GM18519 (cell line): Measurements from ENCODE around the gene EPG5.
"Not testable (repeated sequence)": the region's sequence is repeated elsewhere in the genome, so short reads cannot be mapped to it uniquely, and the experiment has no call there.

Experiments
- ATAC-seq: cut with Tn5 transposase; IDR thresholded peaks from one replicate; pipeline ENCODE4 v1.9.1; 2021; ENCODE audit warnings: mild to moderate bottlenecking, moderate library complexity; ENCODE audit not compliant: unreplicated experiment, low FRiP score

The EPG5 gene

DNA sequence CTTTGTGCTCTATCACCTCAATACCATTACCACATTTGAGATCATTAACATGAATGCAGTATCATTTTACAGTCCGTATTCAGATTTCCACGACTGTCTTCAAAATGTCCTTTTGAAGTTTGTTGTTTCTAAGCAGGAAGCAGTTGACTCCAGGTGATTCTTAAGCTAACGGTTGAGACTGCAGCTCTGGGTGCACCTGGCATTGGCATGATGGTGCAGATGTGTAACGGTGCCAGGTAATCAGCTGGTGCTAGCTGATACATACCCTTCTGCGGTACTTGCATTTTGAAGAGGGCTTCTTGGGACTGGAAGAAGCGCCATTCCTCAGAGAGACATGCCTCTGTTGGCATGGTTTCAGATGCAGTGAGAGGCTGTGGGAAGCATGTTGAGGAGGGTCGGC lies 122.2 kb downstream of the EPG5 start:
- ATAC-seq = no peak

DNA sequence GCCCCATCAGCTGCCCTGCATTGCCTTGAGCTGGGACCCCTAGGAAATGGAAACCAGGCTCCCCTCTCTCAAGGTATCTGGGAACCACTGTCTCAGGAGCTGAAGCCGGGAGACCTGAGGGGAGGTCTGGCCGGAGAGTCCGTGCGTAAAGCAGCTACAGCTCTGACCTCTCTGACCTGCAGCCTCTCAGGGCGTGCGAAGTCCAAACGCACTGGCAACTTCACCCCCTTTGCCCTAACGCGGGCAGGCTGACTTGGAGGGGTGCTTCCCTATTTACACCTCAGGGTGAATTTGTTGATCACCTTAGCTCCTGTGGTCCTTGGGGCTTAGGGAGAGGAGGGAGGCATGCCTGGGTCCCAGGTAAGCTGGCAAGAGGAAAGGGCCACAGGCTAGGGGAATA lies 124.1 kb downstream of the EPG5 start:
- no peak for ATAC-seq

DNA sequence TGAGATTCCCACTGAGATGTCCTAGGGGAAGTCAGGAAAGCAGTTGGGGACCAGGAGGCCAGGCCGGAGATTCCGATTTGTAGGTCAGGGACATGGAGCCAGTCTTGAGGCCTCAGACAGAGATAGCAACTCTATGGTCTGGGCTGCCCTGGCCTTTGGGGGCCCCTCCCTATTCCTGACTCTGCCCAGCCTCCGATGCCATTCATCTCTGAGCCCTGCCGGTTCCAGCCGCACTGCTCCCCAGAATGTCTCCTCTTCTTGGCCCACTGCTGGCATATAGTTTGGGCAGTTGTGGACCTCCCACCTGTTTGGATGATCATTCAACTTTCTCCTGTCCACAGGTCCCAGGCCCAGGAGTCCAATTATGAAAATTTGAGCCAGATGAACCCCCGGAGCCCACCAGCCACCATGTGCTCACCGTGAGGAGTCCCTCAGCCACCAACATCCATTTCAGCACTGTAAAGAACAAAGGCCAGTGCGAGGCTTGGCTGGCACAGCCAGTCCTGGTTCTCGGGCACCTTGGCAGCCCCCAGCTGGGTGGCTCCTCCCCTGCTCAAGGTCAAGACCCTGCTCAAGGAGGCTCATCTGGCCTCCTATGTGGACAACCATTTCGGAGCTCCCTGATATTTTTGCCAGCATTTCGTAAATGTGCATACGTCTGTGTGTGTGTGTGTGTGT lies 125.2 kb downstream of the EPG5 start:
- ATAC-seq = no peak

DNA sequence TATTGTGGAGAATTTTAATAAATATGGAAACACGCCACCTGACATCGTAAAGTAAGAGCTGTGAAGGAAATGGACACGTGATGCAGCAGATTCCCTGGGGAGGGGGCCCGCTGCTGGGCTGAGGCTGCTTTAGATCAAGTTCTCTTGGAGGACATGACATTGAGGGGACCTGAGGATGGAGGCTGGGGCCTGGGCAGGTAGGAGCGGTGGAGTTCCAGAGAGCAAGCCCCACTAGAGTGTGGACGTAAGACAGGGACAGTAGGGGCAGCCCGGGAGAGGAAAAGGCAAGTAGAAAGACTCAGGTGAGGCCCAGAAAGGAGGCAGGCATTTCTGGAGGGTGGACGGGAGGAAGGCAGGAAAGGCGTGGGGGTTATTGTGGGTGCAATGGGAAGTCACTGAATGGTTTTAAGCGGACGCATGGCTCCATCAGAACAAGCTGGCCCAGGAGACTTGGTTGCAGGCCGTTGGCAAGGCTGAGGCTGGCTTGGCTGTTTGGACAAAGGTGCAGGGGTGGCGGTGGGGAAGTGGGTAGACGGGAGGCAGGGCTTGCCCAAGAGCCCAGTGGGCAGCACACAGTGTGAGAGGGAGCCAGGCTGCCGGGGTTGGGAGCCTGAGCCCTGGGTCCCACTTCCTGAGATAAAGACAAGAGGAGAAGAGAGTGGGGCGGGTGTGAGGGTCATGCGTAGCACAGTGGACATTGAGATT lies 125.9 kb downstream of the EPG5 start:
- ATAC-seq = no peak

DNA sequence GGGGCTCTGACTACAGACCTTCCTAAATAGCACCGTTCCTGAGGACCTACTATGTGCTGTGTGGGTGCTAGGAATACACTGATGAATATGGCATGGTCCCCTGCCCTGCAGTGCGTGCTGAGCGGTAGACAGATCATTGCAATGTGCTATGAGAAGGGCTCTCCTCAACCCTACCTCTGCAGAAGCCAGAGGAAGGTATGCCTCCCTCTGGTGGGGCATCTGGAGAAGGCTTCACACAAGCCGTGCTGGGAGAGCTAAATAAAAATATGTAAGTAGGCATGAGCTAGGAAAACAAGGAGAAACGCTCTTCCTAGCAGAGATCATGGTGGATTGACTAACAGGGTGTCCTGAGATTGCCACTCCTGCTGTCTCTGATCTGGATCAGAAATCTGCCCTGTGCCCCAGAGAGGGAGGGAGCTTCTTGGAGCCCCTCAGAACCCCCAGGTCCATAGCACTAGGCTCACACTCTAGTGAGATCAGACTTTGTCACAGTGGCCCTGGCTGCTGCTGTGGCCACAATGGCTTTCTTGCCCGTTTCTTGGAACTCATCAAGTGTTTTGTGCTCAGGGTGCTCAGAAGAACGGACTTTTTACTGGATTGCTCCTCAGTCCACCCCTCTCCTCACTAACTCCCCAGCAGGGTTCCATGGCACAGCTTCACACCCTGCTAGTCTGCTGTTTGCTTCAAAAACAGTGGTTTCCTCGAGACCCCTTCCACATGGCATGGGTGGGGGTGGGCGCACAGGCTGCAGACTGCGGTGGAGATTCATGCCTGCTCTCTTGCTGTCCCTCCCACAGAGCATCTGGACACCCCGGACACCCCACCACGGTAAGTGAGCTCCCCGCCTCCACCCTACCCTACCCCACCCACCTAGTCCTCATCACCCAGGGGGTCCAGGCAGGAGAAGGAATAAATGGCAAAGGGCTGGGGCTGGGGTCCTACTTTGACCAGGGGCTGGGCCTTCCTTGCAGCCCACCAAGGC lies 127.4 kb downstream of the EPG5 start:
- no peak for ATAC-seq

DNA sequence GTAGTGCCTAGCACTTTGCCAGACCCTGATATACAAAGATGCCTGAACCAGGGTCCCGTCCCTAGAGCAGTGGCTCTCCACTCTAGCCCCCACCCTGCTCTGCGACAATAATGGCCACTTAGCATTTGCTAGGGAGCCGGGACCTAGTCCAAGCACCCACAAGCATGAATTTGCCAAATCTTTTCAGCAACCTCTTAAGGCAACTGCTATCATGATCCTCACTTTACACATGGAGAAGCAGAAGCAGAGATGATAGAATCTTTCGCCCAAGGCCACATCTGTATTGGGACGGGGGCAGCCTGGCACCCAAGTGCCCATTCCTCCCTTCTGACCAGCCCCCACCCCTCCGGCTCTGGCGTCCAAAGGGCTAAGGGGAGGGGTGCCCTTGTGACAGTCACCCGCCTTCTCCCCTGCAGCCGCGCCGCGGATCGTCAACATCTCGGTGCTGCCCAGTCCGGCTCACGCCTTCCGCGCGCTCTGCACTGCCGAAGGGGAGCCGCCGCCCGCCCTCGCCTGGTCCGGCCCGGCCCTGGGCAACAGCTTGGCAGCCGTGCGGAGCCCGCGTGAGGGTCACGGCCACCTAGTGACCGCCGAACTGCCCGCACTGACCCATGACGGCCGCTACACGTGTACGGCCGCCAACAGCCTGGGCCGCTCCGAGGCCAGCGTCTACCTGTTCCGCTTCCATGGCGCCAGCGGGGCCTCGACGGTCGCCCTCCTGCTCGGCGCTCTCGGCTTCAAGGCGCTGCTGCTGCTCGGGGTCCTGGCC lies 128.6 kb downstream of the EPG5 start:
- ATAC-seq = no peak

DNA sequence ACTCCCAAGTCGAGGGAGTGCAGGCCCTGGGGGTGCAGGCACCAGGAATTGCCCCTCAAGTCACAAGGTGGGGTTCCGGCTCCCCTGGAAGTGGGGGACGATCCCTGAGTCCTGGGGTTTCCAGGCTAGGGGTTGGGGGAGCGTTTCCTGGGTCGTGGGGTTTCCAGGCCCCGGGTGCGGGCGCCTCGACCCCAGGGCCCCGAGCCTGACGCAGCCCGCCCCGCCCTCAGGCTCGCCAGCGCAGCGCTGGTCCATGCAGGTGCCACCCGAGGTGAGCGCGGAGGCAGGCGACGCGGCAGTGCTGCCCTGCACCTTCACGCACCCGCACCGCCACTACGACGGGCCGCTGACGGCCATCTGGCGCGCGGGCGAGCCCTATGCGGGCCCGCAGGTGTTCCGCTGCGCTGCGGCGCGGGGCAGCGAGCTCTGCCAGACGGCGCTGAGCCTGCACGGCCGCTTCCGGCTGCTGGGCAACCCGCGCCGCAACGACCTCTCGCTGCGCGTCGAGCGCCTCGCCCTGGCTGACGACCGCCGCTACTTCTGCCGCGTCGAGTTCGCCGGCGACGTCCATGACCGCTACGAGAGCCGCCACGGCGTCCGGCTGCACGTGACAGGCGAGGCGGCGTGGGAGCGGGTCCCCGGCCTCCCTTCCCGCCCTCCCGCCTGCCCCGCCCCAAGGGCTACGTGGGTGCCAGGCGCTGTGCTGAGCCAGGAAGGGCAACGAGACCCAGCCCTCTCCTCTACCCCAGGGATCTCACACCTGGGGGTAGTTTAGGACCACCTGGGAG lies 129.7 kb downstream of the EPG5 start:
- peak; percentile 53 for ATAC-seq

DNA sequence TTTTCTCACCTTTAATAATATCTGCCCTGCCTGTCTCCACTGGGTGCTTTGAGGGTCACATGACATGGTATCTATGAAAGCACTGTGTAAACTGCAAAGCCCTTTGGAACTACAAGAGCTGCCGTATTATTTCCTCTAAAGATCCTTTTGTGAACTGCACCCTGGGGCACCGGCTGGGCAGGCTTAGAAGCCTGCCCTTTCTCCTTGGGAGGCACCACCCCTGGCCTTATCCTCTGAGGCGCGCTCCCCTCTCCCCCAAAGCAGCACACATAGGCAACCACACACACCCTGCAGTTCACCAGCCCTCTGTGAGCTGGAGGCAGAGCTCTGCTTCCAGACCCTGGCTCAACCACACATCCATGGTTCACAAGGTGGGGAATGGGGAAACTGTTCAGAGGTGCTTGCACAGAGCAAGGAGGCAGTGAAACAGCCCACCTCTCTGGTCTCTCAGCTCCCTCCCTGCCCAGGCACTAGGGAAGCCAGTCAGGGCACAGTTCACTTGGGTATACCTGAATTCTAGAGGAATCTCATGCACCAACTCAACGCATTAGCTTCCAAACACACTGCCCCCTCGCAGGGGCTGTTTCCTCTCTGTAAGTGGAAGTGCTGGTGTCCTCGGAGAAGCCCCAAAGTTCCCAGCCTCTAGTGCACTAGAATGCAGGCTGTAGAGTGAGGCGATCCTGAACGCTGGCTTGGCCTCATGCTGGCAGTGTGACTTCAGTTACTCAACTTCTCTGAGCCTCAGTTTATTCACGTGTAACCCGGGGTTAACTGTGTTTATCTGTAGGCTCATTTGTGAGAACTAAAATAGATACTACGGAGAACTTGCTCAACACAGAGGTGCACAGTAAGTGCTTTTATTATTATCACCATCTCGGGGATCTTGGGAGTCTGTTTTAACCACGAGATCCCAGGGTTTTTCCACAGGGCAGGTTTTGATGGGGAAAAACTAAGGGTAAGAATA lies 130.6 kb downstream of the EPG5 start:
- no peak for ATAC-seq

DNA sequence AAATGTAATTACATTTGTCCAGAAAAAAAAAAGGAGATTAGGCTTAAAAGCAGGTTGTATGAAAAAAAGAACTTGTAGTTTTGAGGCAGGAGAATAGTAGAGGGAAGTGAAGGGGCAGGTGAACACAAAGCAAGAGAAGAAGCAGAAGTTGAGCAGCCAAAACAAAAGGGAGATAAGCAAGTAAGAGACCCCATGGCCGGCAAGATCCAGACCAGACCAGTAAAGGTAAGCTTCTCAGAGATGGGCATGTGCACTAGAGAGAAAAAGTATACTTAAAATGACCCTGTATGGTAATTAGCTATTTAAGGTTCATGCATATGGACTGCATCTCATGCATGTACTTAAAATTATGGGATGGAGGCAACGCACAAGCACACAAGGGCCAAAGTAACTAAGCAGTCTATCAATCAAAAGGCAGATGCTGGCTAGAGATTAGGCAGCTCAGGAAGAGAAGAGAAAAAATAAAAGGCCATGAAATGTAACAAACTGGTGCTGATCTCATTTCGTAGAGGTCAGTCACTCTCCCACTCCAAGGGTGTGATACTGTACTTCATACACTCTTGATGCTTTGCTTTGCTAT lies 132.0 kb downstream of the EPG5 start:
- no peak for ATAC-seq

DNA sequence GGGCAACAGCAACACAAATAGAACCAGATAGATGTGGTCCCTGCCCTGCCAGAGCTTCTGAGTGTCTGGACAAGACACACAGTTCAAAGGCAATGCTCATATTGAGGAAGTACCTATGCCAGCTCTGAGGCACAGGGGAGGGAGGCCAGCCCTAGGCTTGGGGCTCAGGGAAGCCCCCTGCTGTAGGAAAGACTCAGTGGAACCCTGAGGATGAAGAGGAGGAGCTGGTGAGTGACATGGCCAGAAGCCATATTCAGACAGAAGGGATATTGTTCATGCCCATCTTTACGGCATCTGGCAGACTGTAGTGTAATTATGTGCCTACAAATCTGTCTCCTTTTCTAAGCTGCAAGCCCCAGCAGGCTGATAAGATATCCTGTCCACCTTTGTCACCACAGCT lies 132.8 kb downstream of the EPG5 start:
- ATAC-seq = no peak

DNA sequence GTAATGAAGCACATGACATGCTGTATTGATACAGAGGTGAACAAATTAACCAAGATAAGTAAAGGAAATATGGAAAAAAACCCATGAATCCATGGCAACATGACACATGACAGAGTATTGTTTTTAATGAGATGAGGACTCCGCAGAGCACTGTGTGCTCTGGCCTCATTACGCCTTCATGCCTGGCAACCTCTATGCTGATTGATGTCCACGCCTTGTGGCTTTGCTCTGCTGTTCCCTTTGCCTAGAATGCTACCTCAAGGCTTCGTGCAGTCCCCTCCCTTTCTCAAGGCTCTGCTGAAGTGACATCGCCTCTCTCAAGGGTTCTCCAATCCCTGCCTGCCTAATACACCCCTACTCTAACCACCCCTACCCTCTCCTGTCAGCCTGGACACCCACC lies 133.3 kb downstream of the EPG5 start:
- no peak for ATAC-seq

DNA sequence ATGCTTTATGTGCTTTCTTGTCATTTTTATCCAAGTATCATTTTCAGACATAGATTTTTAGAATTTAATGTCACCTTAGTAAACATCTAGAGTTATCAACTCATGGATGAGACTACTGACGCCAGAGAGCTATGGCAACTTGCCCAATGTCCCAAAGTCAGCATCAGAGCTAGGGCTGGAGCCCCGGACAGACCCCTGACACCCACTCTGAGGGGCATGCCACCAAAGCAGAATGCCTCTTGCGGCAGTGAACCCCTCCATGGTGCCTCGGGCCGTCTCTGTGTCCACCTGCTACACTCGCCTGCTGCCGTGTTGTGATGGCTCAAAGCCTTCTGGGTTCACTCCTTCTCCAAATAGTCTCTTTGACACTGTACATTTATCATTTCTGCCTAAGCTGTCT lies 136.2 kb downstream of the EPG5 start:
- ATAC-seq = no peak

DNA sequence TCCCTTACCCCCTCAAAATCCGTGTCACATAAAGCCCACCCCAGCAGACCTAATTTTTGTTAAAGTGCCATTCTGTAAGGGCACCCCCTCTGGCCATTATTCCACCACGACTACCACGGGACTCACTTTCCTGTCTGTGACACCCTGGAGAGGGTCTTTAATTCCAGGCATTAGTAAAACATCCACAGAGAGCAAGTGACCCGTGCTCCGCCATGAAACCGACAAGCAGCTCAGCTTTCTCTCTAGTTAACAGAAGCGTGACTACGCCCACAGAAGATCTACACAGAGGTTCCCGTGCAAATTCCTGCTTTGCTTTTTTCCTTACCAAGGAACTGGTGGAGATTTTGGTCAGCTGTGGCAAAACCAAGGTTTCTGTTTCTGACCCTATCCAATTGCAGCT lies 137.3 kb downstream of the EPG5 start:
- no peak for ATAC-seq

DNA sequence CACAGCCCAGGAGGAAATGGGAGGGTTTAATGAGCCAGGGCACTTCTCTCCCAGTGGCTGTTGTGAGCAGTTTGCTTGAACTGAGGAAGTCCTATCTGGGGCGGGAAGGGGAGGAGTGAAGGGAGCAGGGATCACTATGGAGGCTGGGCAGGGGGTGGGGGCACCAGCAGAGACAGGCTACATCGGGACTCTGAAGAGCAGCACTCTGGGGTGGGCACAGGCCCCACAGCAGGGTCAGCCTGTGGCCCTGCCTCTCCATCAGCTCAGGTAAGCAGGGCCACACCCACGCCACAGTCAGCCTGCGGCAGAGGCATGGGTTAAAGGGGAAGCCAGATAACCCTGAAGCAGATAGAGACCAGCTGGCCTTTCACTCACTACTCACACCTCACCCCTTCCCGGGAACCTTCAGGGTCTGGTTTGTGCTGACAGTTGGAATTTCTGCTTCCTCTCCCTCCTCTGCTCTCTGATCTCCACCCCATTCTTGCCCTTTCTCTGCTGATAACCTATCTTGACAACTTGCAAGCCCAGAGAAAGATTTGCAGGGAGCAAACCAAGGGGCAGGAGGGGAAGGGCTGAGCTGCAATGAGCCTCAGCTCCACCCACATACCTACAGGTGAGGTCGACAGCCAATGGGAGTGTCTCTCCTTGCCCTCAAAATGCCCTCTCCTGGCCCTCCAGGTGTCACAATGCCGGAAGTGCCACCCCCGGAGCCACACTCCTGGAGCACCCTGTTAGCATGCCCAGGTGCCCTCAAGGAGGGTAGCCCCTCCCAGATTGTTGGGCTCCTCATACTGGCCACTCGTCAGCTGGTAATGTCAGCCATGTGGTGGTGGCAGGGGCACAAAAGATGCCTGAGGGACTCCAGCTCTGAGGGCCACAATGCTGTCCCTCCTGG lies 138.0 kb downstream of the EPG5 start:
- no peak for ATAC-seq

DNA sequence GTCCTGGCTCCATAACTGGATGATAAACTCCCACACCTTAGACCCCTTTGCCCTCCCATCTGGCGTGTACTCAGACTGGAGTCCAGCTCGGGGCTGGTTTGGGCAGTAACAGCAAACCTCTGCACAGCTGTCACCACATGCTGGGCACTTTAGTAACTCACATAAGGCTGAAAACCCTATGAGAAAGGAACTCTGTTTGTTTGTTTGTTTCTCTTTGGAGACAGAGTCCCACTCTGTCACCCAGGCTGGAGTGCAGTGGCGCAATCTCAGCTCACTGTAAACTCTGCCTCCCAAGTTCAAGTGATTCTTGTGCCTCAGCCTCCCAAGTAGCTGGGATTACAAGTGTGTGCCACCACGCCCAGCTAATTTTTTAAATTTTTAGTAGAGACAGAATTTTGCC lies 140.4 kb downstream of the EPG5 start:
- not testable (repeated sequence) for ATAC-seq

DNA sequence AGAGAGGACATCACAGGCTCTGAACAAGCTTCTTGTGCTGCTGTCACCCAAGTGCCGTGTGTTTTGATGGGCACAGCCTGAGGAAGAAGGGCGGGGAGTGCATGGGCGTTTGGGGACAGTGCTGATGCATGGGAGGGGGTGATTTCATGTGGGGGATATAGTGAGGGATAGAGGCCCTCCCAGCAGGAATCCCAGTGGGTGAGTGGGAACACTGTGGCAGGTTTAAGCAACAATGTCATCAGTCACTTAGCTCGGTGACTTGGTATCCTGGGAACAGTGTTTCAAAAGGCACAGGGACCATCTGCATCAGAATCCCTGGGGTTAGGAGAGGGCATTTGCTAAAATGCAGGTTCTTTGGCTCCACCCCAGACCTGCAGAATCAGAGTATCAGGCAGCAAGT lies 141.0 kb downstream of the EPG5 start:
- no peak for ATAC-seq
